K562 (cell line): ENCODE data around the gene SLC35G2. TPM values are rescaled to one million over a fixed set of nuclear protein-coding genes. Genes with fewer than 3 reads are reported as not detected.

Source experiments
- DEAF1 ChIP-seq: fragments of 450-650 bp; formaldehyde crosslinking; IDR thresholded peaks from 2 replicates; pipeline ENCODE4 v1.4.0; 2020; ENCODE audit warnings: mild to moderate bottlenecking, moderate library complexity
- E2F4 ChIP-seq: sonication (generic); formaldehyde crosslinking; IDR thresholded peaks from 2 replicates; pipeline ENCODE4 v1.8.0; 2022; ENCODE audit warnings: mild to moderate bottlenecking, low read depth, missing genetic modification reagents
- GABPB1 ChIP-seq: sonication (generic); formaldehyde crosslinking; IDR thresholded peaks from 2 replicates; pipeline ENCODE4 v1.8.0; 2022; ENCODE audit warnings: mild to moderate bottlenecking, missing genetic modification reagents
- MAZ ChIP-seq, 2 experiments: fragments of 450-650 bp in 1 of 2; sonication (generic) in 1 of 2; formaldehyde crosslinking; IDR thresholded peaks in 1 of 2; conservative IDR thresholded peaks in 1 of 2; 2 replicates each; pipeline versions ENCODE4 v1.4.0 to v1.5.0; 2020; ENCODE audit warnings: mild to moderate bottlenecking in 1 of 2, missing genetic modification reagents in 1 of 2
- MGA ChIP-seq: fragments of 450-650 bp; IDR thresholded peaks from 2 replicates; pipeline ENCODE4 v1.6.1; 2016; ENCODE audit warnings: mild to moderate bottlenecking, moderate library complexity
- RAD21 ChIP-seq, 2 experiments: fragments of 250-450 bp in 1 of 2; fragments of 450-650 bp in 1 of 2; sonication (Bioruptor Pico) in 1 of 2; formaldehyde crosslinking in 1 of 2; IDR thresholded peaks in 1 of 2; conservative IDR thresholded peaks in 1 of 2; 2 replicates each; pipeline versions ENCODE4 v1.4.0 to v1.8.0; 2020 to 2022; ENCODE audit warnings: mild to moderate bottlenecking in 2 of 2, moderate library complexity in 1 of 2
- polyA plus RNA-seq, 8 experiments: library from polyadenylated mRNA; depleted of rRNA in 4 of 8; stranded (reverse) in 5 of 8; unstranded in 3 of 8; fragments of >200 nt; fragmentation: Nextera tagmentation in 2 of 8; fragmentation: Illumina TruSeq in 1 of 8; extraction: Ambion mirVana in 2 of 8; extraction: Trizol in 1 of 8; gene quantifications; 2 replicates each; pipeline versions ENCODE4 v1.2.1 to v1.2.3, GENCODE V29; 2011 to 2014; ENCODE audit warnings: inconsistent platforms in 1 of 8, missing spikeins in 1 of 8
- total RNA-seq, 7 experiments: library from RNA; depleted of rRNA in 6 of 7; stranded (reverse); fragments of >200 nt in 6 of 7; fragmentation: Illumina TruSeq in 2 of 7; extraction: Trizol in 2 of 7; gene quantifications; 2 replicates each; pipeline versions ENCODE4 v1.2.1 to v1.2.3, GENCODE V29; 2011 to 2021; ENCODE audit warnings: low replicate concordance in 1 of 7

SLC35G2 gene
- total and polyA plus RNA-seq, 9 of the 15 experiments (the other 6 are each of a cell fraction or from before 2014, with no cell fraction given) = 2.6 to 5.9 (median 3.2) TPM

GRCh38 chr3:136861890-136862616, 43.1 kb downstream of the SLC35G2 start, which contains the start of gene NCK1 (continued):
- TF ChIP-seq MGA (peak; percentile 77), DEAF1 (CRISPR knock-in tag) (no peak), RAD21 (CRISPR knock-in tag; conservative IDR thresholded peaks at IDR 0.05 in 1 of 2, IDR thresholded peaks at IDR 0.05 in 1 of 2) (no peak), MAZ (CRISPR knock-in tag; conservative IDR thresholded peaks at IDR 0.05 in 1 of 2, IDR thresholded peaks at IDR 0.05 in 1 of 2) (peak; percentile 74 to 78), E2F4 (CRISPR knock-in tag) (no peak), GABPB1 (peak; percentile 81)
